C4-2B (cell line): ENCODE measurements around the gene AHNAK.

Experiments
- ZFX ChIP-seq: fragments of 450-650 bp; IDR thresholded peaks from 2 replicates; pipeline ENCODE4 v1.6.1; 2017
- TF ChIP-seq, protein P1 (sequence below): fragments of 450-650 bp; conservative IDR thresholded peaks from 2 replicates; pipeline ENCODE4 v1.5.1; 2017; ENCODE audit warnings: mild to moderate bottlenecking

DNA sequence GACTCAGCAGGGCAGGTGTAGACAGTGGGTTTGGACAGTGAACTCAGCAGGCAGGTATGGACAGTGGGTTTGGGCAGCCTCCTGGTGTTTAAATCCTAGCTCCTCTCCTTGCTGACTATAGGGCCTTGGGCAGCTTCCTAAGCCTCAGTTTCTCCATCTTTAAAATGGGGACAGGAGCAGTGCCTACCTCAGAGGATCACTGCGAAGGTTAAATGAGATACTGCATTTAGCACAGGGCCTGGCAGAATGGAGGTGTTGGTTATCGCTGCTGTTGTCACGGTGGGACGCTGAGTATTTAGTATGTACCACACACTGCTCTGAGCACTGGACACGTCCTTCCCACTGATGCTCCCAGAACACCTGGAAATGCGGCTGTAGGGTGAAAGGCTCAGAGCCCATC lies 142.2 kb downstream of the AHNAK start:
- TF ChIP-seq, protein P1, sequence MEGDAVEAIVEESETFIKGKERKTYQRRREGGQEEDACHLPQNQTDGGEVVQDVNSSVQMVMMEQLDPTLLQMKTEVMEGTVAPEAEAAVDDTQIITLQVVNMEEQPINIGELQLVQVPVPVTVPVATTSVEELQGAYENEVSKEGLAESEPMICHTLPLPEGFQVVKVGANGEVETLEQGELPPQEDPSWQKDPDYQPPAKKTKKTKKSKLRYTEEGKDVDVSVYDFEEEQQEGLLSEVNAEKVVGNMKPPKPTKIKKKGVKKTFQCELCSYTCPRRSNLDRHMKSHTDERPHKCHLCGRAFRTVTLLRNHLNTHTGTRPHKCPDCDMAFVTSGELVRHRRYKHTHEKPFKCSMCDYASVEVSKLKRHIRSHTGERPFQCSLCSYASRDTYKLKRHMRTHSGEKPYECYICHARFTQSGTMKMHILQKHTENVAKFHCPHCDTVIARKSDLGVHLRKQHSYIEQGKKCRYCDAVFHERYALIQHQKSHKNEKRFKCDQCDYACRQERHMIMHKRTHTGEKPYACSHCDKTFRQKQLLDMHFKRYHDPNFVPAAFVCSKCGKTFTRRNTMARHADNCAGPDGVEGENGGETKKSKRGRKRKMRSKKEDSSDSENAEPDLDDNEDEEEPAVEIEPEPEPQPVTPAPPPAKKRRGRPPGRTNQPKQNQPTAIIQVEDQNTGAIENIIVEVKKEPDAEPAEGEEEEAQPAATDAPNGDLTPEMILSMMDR = no peak
- no peak for TF ChIP-seq ZFX
